ENCODE data around the gene TRERF1.

The TRERF1 gene

GRCh38 chr6:42393339-42393738, 58.4 kb downstream of the TRERF1 start:
- no peak for DNase-seq

GRCh38 chr6:42392833-42393232, 58.9 kb downstream of the TRERF1 start:
- no peak for DNase-seq

GRCh38 chr6:42391441-42391840, 60.3 kb downstream of the TRERF1 start:
- no peak for DNase-seq

GRCh38 chr6:42390228-42390934, 61.3 kb downstream of the TRERF1 start:
- no peak for DNase-seq

GRCh38 chr6:42389736-42390135, 62.0 kb downstream of the TRERF1 start:
- DNase-seq: no peak

GRCh38 chr6:42388046-42388445, 63.7 kb downstream of the TRERF1 start:
- DNase-seq: no peak

GRCh38 chr6:42387336-42387735, 64.4 kb downstream of the TRERF1 start:
- DNase-seq: no peak

GRCh38 chr6:42385339-42385738, 66.4 kb downstream of the TRERF1 start:
- DNase-seq: no peak

GRCh38 chr6:42383421-42384205, 68.1 kb downstream of the TRERF1 start:
- no peak for DNase-seq

GRCh38 chr6:42381850-42382249, 69.9 kb downstream of the TRERF1 start:
- DNase-seq: no peak

- no peak for DNase-seq
These were observed 71.3 kb downstream of the TRERF1 start for GRCh38 chr6:42380228-42380979.

GRCh38 chr6:42378536-42378935, 73.2 kb downstream of the TRERF1 start:
- DNase-seq: no peak

GRCh38 chr6:42378125-42378524, 73.6 kb downstream of the TRERF1 start:
- DNase-seq: no peak

- no peak for DNase-seq
These were observed 76.6 kb downstream of the TRERF1 start for GRCh38 chr6:42375007-42375635.

GRCh38 chr6:42374018-42374669, 77.6 kb downstream of the TRERF1 start:
- DNase-seq: no peak

- DNase-seq: no peak
These were observed 79.0 kb downstream of the TRERF1 start for GRCh38 chr6:42372699-42373098.

GRCh38 chr6:42370323-42370985, 81.3 kb downstream of the TRERF1 start:
- no peak for DNase-seq

GRCh38 chr6:42369568-42369967, 82.2 kb downstream of the TRERF1 start:
- no peak for DNase-seq

GRCh38 chr6:42368181-42368580, 83.5 kb downstream of the TRERF1 start:
- no peak for DNase-seq

- no peak for DNase-seq
These were observed 84.2 kb downstream of the TRERF1 start for GRCh38 chr6:42367353-42368011.

- DNase-seq: no peak
These were observed 84.8 kb downstream of the TRERF1 start for GRCh38 chr6:42366999-42367352.

Measured in NCI-H774 (cell line).